Thoracic aorta (tissue), 2 donors: ENCODE measurements around the gene SLC24A3. TPM values are rescaled to one million over a fixed set of nuclear protein-coding genes. Genes with fewer than 3 reads are reported as not detected.

Experiments used
- ATAC-seq: fragments of 150-250 bp; one replicate; pipeline ENCODE4 v1.8.0; 2017; ENCODE audit warnings: low read depth; ENCODE audit not compliant: insufficient number of reproducible peaks, low FRiP score
- DNase-seq: peaks from one replicate; pipeline ENCODE4 v3.0.0-alpha.2; 2020; ENCODE audit warnings: low spot score
- H3K27ac ChIP-seq, 2 donors: fragments of 200-600 bp; sonication (generic); 1 replicate in 1 of 2; 2 replicates in 1 of 2; pipeline ENCODE4 v1.5.1; 2016; ENCODE audit warnings: mild to moderate bottlenecking in 2 of 2, moderate library complexity in 2 of 2
- H3K27me3 ChIP-seq: fragments of 200-600 bp; sonication (generic); replicated peaks from 2 replicates; pipeline ENCODE4 v1.6.0; 2016; ENCODE audit warnings: mild to moderate bottlenecking; ENCODE audit not compliant: insufficient read depth
- H3K36me3 ChIP-seq: fragments of 200-600 bp; sonication (generic); one replicate; pipeline ENCODE4 v1.5.1; 2016
- H3K4me1 ChIP-seq, 2 donors: fragments of 200-600 bp; sonication (generic); 1 replicate in 1 of 2; 2 replicates in 1 of 2; pipeline versions ENCODE4 v1.5.1 to v1.6.0; 2016; ENCODE audit warnings: low read depth in 2 of 2, mild to moderate bottlenecking in 1 of 2; ENCODE audit not compliant: control insufficient read depth in 1 of 2
- H3K4me3 ChIP-seq: fragments of 200-600 bp; sonication (generic); 2 replicates; pipeline ENCODE4 v1.5.1; 2016; ENCODE audit warnings: mild to moderate bottlenecking
- H3K9me3 ChIP-seq: fragments of 200-600 bp; sonication (generic); 2 replicates; pipeline ENCODE4 v1.5.1; 2016
- CTCF ChIP-seq: fragments of 200-600 bp; sonication (generic); IDR thresholded peaks from one replicate; pipeline ENCODE4 v1.5.1; 2019; ENCODE audit warnings: antibody characterized with exemption
- total RNA-seq, 2 donors: library from RNA; depleted of rRNA; stranded (reverse); fragments of >200 nt; gene quantifications; one replicate each; pipeline versions ENCODE4 v1.1.0 to v1.2.3, GENCODE V29; 2016

The SLC24A3 gene
- total RNA-seq, 2 donors from 2014 or later, result 8.3 to 31.4 TPM

- no peaks in the 10 kb centered on the region for H3K9me3 ChIP-seq
- peak; percentile 98 for TF ChIP-seq CTCF
- H3K4me1 ChIP-seq, result peaks cover 0 to 6% of the 10 kb centered on the region in 2 donors
- peak overlapping the region; percentile 49 for H3K4me3 ChIP-seq
- DNase-seq, result peak; percentile 19
- no peak overlapping the region for H3K27ac ChIP-seq
- H3K27me3 ChIP-seq, result no peaks in the 10 kb centered on the region
- peak; percentile 74 for ATAC-seq
- no peaks in the 10 kb centered on the region for H3K36me3 ChIP-seq
Measured at GRCh38 chr20:19661717-19662636, 449.5 kb downstream of the SLC24A3 start.

- no peak overlapping the region for H3K27ac ChIP-seq
- no peaks in the 10 kb centered on the region for H3K36me3 ChIP-seq
- no peaks in the 10 kb centered on the region for H3K27me3 ChIP-seq
- ATAC-seq (no peak), DNase-seq (no peak)
- no peaks in the 10 kb centered on the region for H3K9me3 ChIP-seq
- H3K4me3 ChIP-seq, result no peak overlapping the region
- peaks cover 0 to 6% of the 10 kb centered on the region in 2 donors for H3K4me1 ChIP-seq
- peak; percentile 9 for TF ChIP-seq CTCF
Measured at GRCh38 chr20:19662637-19662995, 450.2 kb downstream of the SLC24A3 start.

GRCh38 chr20:19668418-19668817, 456.0 kb downstream of the SLC24A3 start:
- no peaks in the 10 kb centered on the region for H3K9me3 ChIP-seq
- H3K27ac ChIP-seq, result no peak overlapping the region
- DNase-seq (no peak), ATAC-seq (no peak)
- H3K36me3 ChIP-seq, result no peaks in the 10 kb centered on the region
- H3K4me1 ChIP-seq, result no peaks in the 10 kb centered on the region
- no peak for TF ChIP-seq CTCF
- H3K27me3 ChIP-seq, result no peaks in the 10 kb centered on the region
- H3K4me3 ChIP-seq, result no peak overlapping the region

GRCh38 chr20:19670829-19671228, 458.4 kb downstream of the SLC24A3 start:
- DNase-seq, result no peak
- no peaks in the 10 kb centered on the region for H3K4me1 ChIP-seq
- ATAC-seq, result no peak
- no peaks in the 10 kb centered on the region for H3K9me3 ChIP-seq
- TF ChIP-seq CTCF, result no peak
- H3K4me3 ChIP-seq, result no peak overlapping the region
- no peaks in the 10 kb centered on the region for H3K27me3 ChIP-seq
- no peak overlapping the region for H3K27ac ChIP-seq
- no peaks in the 10 kb centered on the region for H3K36me3 ChIP-seq

- no peak for TF ChIP-seq CTCF
- Histone ChIP-seq H3K4me3 (no peak overlapping the region), H3K36me3 (no peaks in the 10 kb centered on the region), H3K9me3 (no peaks in the 10 kb centered on the region), H3K4me1 (no peaks in the 10 kb centered on the region), H3K27me3 (no peaks in the 10 kb centered on the region), H3K27ac (no peak overlapping the region)
- DNase-seq (no peak), ATAC-seq (no peak)
Measured at GRCh38 chr20:19671374-19671773, 458.9 kb downstream of the SLC24A3 start.
